GM12878 (cell line): Measurements from ENCODE around the gene SETD5. TPM values are rescaled to one million over a fixed set of nuclear protein-coding genes. Genes with fewer than 3 reads are reported as not detected.
A peak's percentile ranks its signal among the peaks of the same experiment; 100 is the strongest.

Experiments
- ATAC-seq: fragments of 200-7000 bp; cut with Tn5 transposase; 3 replicates; pipeline ENCODE4 v1.9.1; 2020; ENCODE audit warnings: mild to moderate bottlenecking, moderate library complexity
- BruUV-seq: library from RNA; stranded (reverse); fragments of 400-500 nt; replicated peaks from 2 replicates; lab custom pipeline; 2021; lab: Mats Ljungman, UMichigan
- CTCF ChIA-PET: fragments of 300-600 bp; sonication (Branson Sonifier 250); formaldehyde crosslinking; extraction: SDS; loops from one replicate; lab custom pipeline; 2021; ENCODE audit warnings: inconsistent platforms; lab: Yijun Ruan, JAX
- POLR2A ChIA-PET: fragments of 350-600 bp; formaldehyde crosslinking; extraction: SDS; loops from one replicate; lab custom pipeline; 2021; ENCODE audit warnings: inconsistent platforms; lab: Charles Lee
- RAD21 ChIA-PET: fragments of 300-600 bp; sonication (Branson Sonifier 250); formaldehyde crosslinking; loops from one replicate; lab custom pipeline; 2023; ENCODE audit warnings: antibody characterized with exemption; ENCODE audit not compliant: unreplicated experiment; lab: Charles Lee
- SMC1A ChIA-PET: fragments of 300-600 bp; sonication (Branson Sonifier 250); formaldehyde crosslinking; loops from one replicate; lab custom pipeline; 2023; ENCODE audit not compliant: unreplicated experiment, uncharacterized antibody; lab: Charles Lee
- DNase-seq: peaks from one replicate; pipeline ENCODE4 v3.0.0-alpha.2; 2011; ENCODE audit warnings: low read depth, low spot score
- FAIRE-seq: peaks from 3 replicates; lab custom pipeline; 2011; peaks lifted over from hg19 to GRCh38; lab: Jason Lieb, UNC
- H2AFZ ChIP-seq: 2 replicates; pipeline ENCODE4 v1.6.0; 2011; ENCODE audit warnings: low read depth, low read length, control low read depth; ENCODE audit not compliant: control insufficient read depth
- H3K27ac ChIP-seq: 2 replicates; pipeline ENCODE4 v1.5.1; 2011; ENCODE audit warnings: control low read depth; ENCODE audit not compliant: control insufficient read depth, insufficient read depth
- H3K27me3 ChIP-seq, 2 experiments: replicated peaks in 1 of 2; 2 replicates each; pipeline versions ENCODE4 v1.6.0 to v1.6.1; 2011; ENCODE audit warnings: low read length in 1 of 2; ENCODE audit not compliant: control insufficient read depth in 2 of 2, insufficient read depth in 2 of 2
- H3K36me3 ChIP-seq, 2 experiments: 2 replicates each; pipeline ENCODE4 v1.5.1; 2011; ENCODE audit warnings: low read length in 1 of 2; ENCODE audit not compliant: control insufficient read depth in 2 of 2, insufficient read depth in 2 of 2
- H3K4me1 ChIP-seq: 2 replicates; pipeline ENCODE4 v1.6.1; 2011; ENCODE audit warnings: mild to moderate bottlenecking, low read length, moderate library complexity, mixed read lengths; ENCODE audit not compliant: control insufficient read depth, insufficient read depth
- H3K4me2 ChIP-seq: 2 replicates; pipeline ENCODE4 v1.6.0; 2011; ENCODE audit warnings: control low read depth; ENCODE audit not compliant: control insufficient read depth, insufficient read depth
- H3K4me3 ChIP-seq: fragments of 200-600 bp; sonication (generic); 2 replicates; pipeline ENCODE4 v1.5.1; 2016
- H3K79me2 ChIP-seq: 2 replicates; pipeline ENCODE4 v1.6.0; 2011; ENCODE audit warnings: low read length; ENCODE audit not compliant: control insufficient read depth, insufficient read depth
- H3K9ac ChIP-seq: 2 replicates; pipeline ENCODE4 v1.8.0; 2011; ENCODE audit warnings: low read length, control low read depth, mixed read lengths; ENCODE audit not compliant: control insufficient read depth, insufficient read depth
- H3K9me3 ChIP-seq: replicated peaks from 3 replicates; pipeline ENCODE4 v1.5.1; 2011; ENCODE audit warnings: mild to moderate bottlenecking, low read length; ENCODE audit not compliant: control insufficient read depth, insufficient read depth
- H4K20me1 ChIP-seq: 2 replicates; pipeline ENCODE4 v1.6.0; 2011; ENCODE audit not compliant: control insufficient read depth, insufficient read depth
- EP300 ChIP-seq, 2 experiments: fragments of 150-350 bp in 1 of 2; IDR thresholded peaks; 2 replicates each; pipeline ENCODE4 v1.6.1; 2011 to 2012; ENCODE audit warnings: low read depth in 2 of 2, low read length in 2 of 2, borderline replicate concordance in 1 of 2, improper control_type of control experiment in 1 of 2, inconsistent platforms in 1 of 2; ENCODE audit not compliant: control insufficient read depth in 1 of 2
- MTA2 ChIP-seq: fragments of 450-650 bp; IDR thresholded peaks from 2 replicates; pipeline ENCODE4 v1.6.1; 2016; ENCODE audit warnings: low read depth, mild to moderate bottlenecking, moderate library complexity
- RAD21 ChIP-seq: IDR thresholded peaks from 2 replicates; pipeline ENCODE4 v1.6.1; 2011; ENCODE audit warnings: mild to moderate bottlenecking, low read depth, low read length, moderate library complexity; ENCODE audit not compliant: insufficient read depth
- SMC3 ChIP-seq: IDR thresholded peaks from 2 replicates; pipeline ENCODE4 v1.6.1; 2011; ENCODE audit warnings: low read length, improper control_type of control experiment, borderline replicate concordance
- SPI1 ChIP-seq: IDR thresholded peaks from 2 replicates; pipeline ENCODE4 v1.6.1; 2011; ENCODE audit warnings: low read depth, mild to moderate bottlenecking, low read length, moderate library complexity, borderline replicate concordance; ENCODE audit not compliant: insufficient read depth
- ZNF384 ChIP-seq: IDR thresholded peaks from 2 replicates; pipeline ENCODE4 v1.6.1; 2012; ENCODE audit warnings: low read depth, mild to moderate bottlenecking, low read length, improper control_type of control experiment, borderline replicate concordance
- whole genome bisulfite sequencing: methylation state at CpG from one replicate; pipeline ENCODE4 v1.1.6; 2016; ENCODE audit warnings: low lambda C conversion rate; ENCODE audit not compliant: insufficient replicate concordance, insufficient coverage; ENCODE audit errors: missing lambda C conversion rate; 5-methylcytosine and 5-hydroxymethylcytosine counted together
- in situ Hi-C: fragments of 300-500 bp; cut with MboI; formaldehyde crosslinking; loops from 9 replicates; pipeline ENCODE4 v1.14.3; 2018; ENCODE audit warnings: mixed read lengths
- intact Hi-C: fragments of 100-400 bp; cut with micrococcal nuclease; formaldehyde crosslinking; loops from one replicate; pipeline ENCODE4 v1.14.2; 2022; ENCODE audit not compliant: unreplicated experiment
- polyA plus RNA-seq, 11 experiments: library from polyadenylated mRNA; depleted of rRNA in 4 of 11; unstranded in 6 of 11; stranded (reverse) in 5 of 11; fragments of >200 nt; fragmentation: Nextera tagmentation in 4 of 11; fragmentation: Illumina TruSeq in 1 of 11; extraction: Ambion mirVana in 4 of 11; extraction: Trizol in 1 of 11; gene quantifications; 1 replicate in 1 of 11; 2 replicates in 10 of 11; pipeline versions ENCODE4 v1.2.1 to v1.2.3, GENCODE V29; 2011 to 2016; ENCODE audit warnings: inconsistent platforms in 2 of 11, missing spikeins in 2 of 11, low read depth in 1 of 11
- total RNA-seq, 4 experiments: library from RNA; depleted of rRNA in 3 of 4; stranded (reverse); fragments of >200 nt in 3 of 4; fragmentation: Illumina TruSeq in 1 of 4; extraction: Trizol in 1 of 4; gene quantifications; 2 replicates each; pipeline versions ENCODE4 v1.2.1 to v1.2.3, GENCODE V29; 2013 to 2021
- TF ChIP-seq, protein P1 (sequence below): fragments of 150-350 bp; IDR thresholded peaks from 2 replicates; pipeline ENCODE4 v1.6.1; 2014; ENCODE audit warnings: mild to moderate bottlenecking, low read depth, low read length
- TF ChIP-seq, protein P2 (sequence below): fragments of 450-650 bp; IDR thresholded peaks from 2 replicates; pipeline ENCODE4 v1.6.1; 2017; ENCODE audit warnings: mild to moderate bottlenecking
- TF ChIP-seq, protein P3 (sequence below), 3 experiments: IDR thresholded peaks in 2 of 3; conservative IDR thresholded peaks in 1 of 3; 2 replicates each; pipeline ENCODE4 v1.5.1; 2011; ENCODE audit warnings: low read depth in 3 of 3, low read length in 3 of 3, mild to moderate bottlenecking in 3 of 3, control low read depth in 2 of 3, moderate library complexity in 2 of 3, inconsistent platforms in 1 of 3, mixed read lengths in 1 of 3; ENCODE audit not compliant: control insufficient read depth in 2 of 3, insufficient read depth in 1 of 3; ENCODE audit errors: extremely low read depth in 1 of 3

SETD5 gene
- total and polyA plus RNA-seq, 10 of the 15 experiments (the other 5 are each of a cell fraction or from before 2014, with no cell fraction given), result 8.2 to 94.0 (median 55.4) TPM

DNA sequence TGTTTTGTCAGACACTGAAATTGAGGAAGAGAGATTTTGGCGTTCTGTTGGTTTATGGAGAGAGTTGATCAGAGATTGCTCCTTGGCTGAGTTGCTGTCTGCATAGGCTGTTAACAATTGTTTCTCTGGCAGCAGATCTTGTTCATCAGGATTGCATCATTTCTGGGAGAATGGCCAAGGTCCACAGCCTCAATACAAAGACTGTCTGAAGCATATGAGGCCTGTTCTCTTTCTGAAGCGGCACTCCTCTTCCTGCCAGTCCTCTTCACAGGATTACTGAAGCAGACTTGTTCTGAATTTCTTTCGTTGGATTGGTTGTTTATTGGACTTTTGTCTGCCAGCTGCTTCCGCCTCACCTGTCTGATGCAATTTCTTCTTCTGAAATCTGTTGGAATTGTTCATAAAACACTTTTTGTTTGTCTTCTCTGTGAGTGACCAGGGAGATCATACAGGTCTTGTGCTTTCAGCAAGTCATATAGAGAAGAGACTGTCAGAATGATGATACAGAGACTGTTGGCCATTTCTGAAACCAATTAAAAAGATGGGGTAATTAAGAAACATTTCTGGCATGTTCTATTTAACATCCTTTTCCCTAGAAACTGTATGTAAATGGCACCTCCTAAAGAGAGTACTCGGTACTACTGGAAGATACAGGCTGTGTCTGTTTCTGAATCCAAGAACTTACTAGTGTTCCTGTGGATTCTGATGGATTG lies 25.5 kb downstream of the SETD5 start:
- peaks cover 76% of the 10 kb centered on the region for H3K79me2 ChIP-seq
- peaks cover 6 to 26% of the 10 kb centered on the region in 2 experiments for H3K36me3 ChIP-seq
- TF ChIP-seq EP300 (IDR thresholded peaks at IDR 0.05; ENCODE audit: borderline replicate concordance in 1 of 2, control insufficient read depth in 1 of 2, low read depth in 2 of 2, low read length in 2 of 2), result no peak
- TF ChIP-seq SMC3, result peak; percentile 10; the same call in 1 of the 2 replicates
- TF ChIP-seq, protein P1, sequence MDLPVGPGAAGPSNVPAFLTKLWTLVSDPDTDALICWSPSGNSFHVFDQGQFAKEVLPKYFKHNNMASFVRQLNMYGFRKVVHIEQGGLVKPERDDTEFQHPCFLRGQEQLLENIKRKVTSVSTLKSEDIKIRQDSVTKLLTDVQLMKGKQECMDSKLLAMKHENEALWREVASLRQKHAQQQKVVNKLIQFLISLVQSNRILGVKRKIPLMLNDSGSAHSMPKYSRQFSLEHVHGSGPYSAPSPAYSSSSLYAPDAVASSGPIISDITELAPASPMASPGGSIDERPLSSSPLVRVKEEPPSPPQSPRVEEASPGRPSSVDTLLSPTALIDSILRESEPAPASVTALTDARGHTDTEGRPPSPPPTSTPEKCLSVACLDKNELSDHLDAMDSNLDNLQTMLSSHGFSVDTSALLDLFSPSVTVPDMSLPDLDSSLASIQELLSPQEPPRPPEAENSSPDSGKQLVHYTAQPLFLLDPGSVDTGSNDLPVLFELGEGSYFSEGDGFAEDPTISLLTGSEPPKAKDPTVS, result peak; percentile 59; the same call in 1 of the 2 replicates
- TF ChIP-seq MTA2, result peak; percentile 38; the same call in 1 of the 2 replicates
- 0 out of 2 replicates have a peak, but pooled peaks have one; percentile 12 for TF ChIP-seq SPI1
- no peak for TF ChIP-seq ZNF384
- TF ChIP-seq RAD21, result peak; percentile 53
- TF ChIP-seq, protein P2, sequence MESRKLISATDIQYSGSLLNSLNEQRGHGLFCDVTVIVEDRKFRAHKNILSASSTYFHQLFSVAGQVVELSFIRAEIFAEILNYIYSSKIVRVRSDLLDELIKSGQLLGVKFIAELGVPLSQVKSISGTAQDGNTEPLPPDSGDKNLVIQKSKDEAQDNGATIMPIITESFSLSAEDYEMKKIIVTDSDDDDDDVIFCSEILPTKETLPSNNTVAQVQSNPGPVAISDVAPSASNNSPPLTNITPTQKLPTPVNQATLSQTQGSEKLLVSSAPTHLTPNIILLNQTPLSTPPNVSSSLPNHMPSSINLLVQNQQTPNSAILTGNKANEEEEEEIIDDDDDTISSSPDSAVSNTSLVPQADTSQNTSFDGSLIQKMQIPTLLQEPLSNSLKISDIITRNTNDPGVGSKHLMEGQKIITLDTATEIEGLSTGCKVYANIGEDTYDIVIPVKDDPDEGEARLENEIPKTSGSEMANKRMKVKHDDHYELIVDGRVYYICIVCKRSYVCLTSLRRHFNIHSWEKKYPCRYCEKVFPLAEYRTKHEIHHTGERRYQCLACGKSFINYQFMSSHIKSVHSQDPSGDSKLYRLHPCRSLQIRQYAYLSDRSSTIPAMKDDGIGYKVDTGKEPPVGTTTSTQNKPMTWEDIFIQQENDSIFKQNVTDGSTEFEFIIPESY, result no peak
- TF ChIP-seq, protein P3, sequence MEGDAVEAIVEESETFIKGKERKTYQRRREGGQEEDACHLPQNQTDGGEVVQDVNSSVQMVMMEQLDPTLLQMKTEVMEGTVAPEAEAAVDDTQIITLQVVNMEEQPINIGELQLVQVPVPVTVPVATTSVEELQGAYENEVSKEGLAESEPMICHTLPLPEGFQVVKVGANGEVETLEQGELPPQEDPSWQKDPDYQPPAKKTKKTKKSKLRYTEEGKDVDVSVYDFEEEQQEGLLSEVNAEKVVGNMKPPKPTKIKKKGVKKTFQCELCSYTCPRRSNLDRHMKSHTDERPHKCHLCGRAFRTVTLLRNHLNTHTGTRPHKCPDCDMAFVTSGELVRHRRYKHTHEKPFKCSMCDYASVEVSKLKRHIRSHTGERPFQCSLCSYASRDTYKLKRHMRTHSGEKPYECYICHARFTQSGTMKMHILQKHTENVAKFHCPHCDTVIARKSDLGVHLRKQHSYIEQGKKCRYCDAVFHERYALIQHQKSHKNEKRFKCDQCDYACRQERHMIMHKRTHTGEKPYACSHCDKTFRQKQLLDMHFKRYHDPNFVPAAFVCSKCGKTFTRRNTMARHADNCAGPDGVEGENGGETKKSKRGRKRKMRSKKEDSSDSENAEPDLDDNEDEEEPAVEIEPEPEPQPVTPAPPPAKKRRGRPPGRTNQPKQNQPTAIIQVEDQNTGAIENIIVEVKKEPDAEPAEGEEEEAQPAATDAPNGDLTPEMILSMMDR (IDR thresholded peaks at IDR 0.05 in 2 of 3, conservative IDR thresholded peaks at IDR 0.05 in 1 of 3; ENCODE audit: control insufficient read depth in 2 of 3, extremely low read depth in 1 of 3, insufficient read depth in 1 of 3, low read depth in 3 of 3, low read length in 3 of 3), result peak; percentile 18 to 45 (median 26); a peak in 4 of 6 replicates
- FAIRE-seq (no peak), DNase-seq (no peak), ATAC-seq (peak; percentile 68)
- H4K20me1 ChIP-seq, result no peaks in the 10 kb centered on the region; the same call in 1 of the 2 replicates
- H3K4me1 ChIP-seq, result no peaks in the 10 kb centered on the region
- no peaks in the 10 kb centered on the region for H3K27me3 ChIP-seq
- WGBS, result 39% methylated on average over 5 of the region's 5 CpGs
- H3K4me3 ChIP-seq, result no peak overlapping the region
- POLR2A ChIA-PET, result interaction anchor here (0.7 kb wide), 1 partner anchor 29 kb away, joined by 3 read pairs; no protein-coding TSS in a partner anchor
- CTCF ChIA-PET, result interaction anchor here (0.6 to 2.7 kb wide), 5 partner anchors 19 to 68 kb away, joined by 3 to 9 read pairs (median 3); no protein-coding TSS in a partner anchor
- no peak overlapping the region for H2AFZ ChIP-seq
- no peak overlapping the region for H3K9ac ChIP-seq
- H3K4me2 ChIP-seq, result no peak overlapping the region
- SMC1A ChIA-PET, result interaction anchor here (0.9 to 1.7 kb wide), 2 partner anchors 23 to 27 kb away, joined by 4 to 8 read pairs; no protein-coding TSS in a partner anchor
- BruUV-seq, result no TSS peak
- H3K9me3 ChIP-seq, result no peaks in the 10 kb centered on the region
- RAD21 ChIA-PET, result interaction anchor here (1.6 kb wide), 1 partner anchor 69 kb away, joined by 4 read pairs; no protein-coding TSS in a partner anchor
- intact Hi-C loops (loop anchor here (2.0 kb wide), 1 partner anchor 70 kb away; no protein-coding TSS in a partner anchor), in situ Hi-C loops (no loop called here)
- H3K27ac ChIP-seq, result no peak overlapping the region
